ENCODE data around the gene SGMS2.

GRCh38 chr4:107893171-107894137 is 68.7 kb downstream of the SGMS2 start:
- TF ChIP-seq, protein P1, sequence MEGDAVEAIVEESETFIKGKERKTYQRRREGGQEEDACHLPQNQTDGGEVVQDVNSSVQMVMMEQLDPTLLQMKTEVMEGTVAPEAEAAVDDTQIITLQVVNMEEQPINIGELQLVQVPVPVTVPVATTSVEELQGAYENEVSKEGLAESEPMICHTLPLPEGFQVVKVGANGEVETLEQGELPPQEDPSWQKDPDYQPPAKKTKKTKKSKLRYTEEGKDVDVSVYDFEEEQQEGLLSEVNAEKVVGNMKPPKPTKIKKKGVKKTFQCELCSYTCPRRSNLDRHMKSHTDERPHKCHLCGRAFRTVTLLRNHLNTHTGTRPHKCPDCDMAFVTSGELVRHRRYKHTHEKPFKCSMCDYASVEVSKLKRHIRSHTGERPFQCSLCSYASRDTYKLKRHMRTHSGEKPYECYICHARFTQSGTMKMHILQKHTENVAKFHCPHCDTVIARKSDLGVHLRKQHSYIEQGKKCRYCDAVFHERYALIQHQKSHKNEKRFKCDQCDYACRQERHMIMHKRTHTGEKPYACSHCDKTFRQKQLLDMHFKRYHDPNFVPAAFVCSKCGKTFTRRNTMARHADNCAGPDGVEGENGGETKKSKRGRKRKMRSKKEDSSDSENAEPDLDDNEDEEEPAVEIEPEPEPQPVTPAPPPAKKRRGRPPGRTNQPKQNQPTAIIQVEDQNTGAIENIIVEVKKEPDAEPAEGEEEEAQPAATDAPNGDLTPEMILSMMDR (IDR thresholded peaks at IDR 0.05): no peak
- no peak for TF ChIP-seq POLR2A (IDR thresholded peaks at IDR 0.05; ENCODE audit: low read depth)
- TF ChIP-seq POLR2AphosphoS5 (IDR thresholded peaks at IDR 0.05): peak in 1 of 2 donors; percentile 18
